Neural progenitor cell (in vitro differentiated cells): ENCODE measurements around the gene STARD3.

Experiments
- EZH2 ChIP-seq: fragments of 200-600 bp; sonication (generic); IDR thresholded peaks from 2 replicates; pipeline ENCODE4 v1.6.1; 2017; ENCODE audit warnings: antibody characterized with exemption, mild to moderate bottlenecking, moderate library complexity
- EZH2phosphoT487 ChIP-seq: fragments of 200-600 bp; sonication (generic); IDR thresholded peaks from 2 replicates; pipeline ENCODE4 v1.6.1; 2017; ENCODE audit warnings: antibody characterized with exemption
- TF ChIP-seq, protein P1 (sequence below): fragments of 200-600 bp; sonication (generic); IDR thresholded peaks from 2 replicates; pipeline ENCODE4 v1.5.1; 2017; ENCODE audit warnings: antibody characterized with exemption, mild to moderate bottlenecking

DNA sequence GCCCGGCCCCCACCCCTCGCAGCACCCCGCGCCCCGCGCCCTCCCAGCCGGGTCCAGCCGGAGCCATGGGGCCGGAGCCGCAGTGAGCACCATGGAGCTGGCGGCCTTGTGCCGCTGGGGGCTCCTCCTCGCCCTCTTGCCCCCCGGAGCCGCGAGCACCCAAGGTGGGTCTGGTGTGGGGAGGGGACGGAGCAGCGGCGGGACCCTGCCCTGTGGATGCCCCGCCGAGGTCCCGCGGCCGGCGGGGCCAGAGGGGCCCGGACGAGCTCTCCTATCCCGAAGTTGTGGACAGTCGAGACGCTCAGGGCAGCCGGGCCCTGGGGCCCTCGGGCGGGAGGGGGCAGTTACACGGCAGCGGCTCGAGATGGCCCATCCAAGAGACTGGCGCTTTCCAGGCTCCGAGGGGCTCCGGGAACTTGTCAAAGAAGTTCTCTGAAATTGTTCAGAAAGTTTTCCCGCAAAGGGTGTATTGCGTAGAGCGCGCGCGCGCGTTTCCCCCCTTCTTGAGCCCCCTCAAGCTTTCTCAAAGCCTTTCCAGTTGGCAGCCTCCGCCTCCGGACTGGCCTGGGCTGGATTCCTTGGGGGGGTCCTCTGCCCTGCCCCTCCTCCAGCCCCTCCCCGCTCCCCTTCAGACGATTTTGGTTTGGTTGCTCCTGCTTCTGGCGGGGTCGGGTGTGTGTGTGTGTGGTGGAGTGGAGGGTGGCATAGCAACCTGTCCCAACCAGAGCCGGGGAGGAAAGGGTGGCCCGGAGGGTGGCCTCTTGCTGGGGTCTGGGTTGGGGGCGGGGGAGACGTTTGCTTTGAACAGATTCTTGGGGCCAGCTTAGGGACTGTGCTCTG lies 63.4 kb downstream of the STARD3 start:
- TF ChIP-seq, protein P1, sequence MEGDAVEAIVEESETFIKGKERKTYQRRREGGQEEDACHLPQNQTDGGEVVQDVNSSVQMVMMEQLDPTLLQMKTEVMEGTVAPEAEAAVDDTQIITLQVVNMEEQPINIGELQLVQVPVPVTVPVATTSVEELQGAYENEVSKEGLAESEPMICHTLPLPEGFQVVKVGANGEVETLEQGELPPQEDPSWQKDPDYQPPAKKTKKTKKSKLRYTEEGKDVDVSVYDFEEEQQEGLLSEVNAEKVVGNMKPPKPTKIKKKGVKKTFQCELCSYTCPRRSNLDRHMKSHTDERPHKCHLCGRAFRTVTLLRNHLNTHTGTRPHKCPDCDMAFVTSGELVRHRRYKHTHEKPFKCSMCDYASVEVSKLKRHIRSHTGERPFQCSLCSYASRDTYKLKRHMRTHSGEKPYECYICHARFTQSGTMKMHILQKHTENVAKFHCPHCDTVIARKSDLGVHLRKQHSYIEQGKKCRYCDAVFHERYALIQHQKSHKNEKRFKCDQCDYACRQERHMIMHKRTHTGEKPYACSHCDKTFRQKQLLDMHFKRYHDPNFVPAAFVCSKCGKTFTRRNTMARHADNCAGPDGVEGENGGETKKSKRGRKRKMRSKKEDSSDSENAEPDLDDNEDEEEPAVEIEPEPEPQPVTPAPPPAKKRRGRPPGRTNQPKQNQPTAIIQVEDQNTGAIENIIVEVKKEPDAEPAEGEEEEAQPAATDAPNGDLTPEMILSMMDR, result peak; percentile 17
- TF ChIP-seq EZH2 (no peak), EZH2phosphoT487 (no peak)
